ENCODE results near the gene COL24A1. TPM values are rescaled to one million over a fixed set of nuclear protein-coding genes. Genes with fewer than 3 reads are reported as not detected.
A peak's percentile ranks its signal among the peaks of the same experiment; 100 is the strongest.

COL24A1 gene
- total and polyA plus RNA-seq, 2 experiments from 2014 or later, result 0.32 to 0.54 TPM

DNA sequence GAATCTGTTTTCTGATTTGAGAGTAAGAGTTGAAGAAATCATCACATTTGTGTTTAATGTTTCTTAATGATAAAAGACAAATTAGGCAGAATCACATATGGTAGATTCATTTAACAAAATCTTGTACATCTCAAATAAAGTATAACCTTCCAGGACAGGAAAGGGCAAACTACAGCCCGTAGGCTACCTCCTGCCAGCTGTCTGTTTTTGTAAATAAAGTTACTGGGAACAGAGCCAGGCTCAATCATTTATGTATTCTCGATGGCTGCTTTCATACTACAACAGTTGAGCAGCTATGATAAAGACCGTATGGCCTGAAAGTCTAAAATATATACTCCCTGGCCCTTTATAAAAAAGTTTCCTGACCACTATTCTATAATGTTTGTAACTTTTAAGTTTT lies 204.1 kb downstream of the COL24A1 start:
- TF ChIP-seq, protein P1, sequence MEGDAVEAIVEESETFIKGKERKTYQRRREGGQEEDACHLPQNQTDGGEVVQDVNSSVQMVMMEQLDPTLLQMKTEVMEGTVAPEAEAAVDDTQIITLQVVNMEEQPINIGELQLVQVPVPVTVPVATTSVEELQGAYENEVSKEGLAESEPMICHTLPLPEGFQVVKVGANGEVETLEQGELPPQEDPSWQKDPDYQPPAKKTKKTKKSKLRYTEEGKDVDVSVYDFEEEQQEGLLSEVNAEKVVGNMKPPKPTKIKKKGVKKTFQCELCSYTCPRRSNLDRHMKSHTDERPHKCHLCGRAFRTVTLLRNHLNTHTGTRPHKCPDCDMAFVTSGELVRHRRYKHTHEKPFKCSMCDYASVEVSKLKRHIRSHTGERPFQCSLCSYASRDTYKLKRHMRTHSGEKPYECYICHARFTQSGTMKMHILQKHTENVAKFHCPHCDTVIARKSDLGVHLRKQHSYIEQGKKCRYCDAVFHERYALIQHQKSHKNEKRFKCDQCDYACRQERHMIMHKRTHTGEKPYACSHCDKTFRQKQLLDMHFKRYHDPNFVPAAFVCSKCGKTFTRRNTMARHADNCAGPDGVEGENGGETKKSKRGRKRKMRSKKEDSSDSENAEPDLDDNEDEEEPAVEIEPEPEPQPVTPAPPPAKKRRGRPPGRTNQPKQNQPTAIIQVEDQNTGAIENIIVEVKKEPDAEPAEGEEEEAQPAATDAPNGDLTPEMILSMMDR (IDR thresholded peaks at IDR 0.05; ENCODE audit: low read depth, low read length), result no peak
- H3K4me3 ChIP-seq, result no peak overlapping the region
- no peak for DNase-seq (ENCODE audit: low read depth in 1 of 2, low spot score in 1 of 2)

DNA sequence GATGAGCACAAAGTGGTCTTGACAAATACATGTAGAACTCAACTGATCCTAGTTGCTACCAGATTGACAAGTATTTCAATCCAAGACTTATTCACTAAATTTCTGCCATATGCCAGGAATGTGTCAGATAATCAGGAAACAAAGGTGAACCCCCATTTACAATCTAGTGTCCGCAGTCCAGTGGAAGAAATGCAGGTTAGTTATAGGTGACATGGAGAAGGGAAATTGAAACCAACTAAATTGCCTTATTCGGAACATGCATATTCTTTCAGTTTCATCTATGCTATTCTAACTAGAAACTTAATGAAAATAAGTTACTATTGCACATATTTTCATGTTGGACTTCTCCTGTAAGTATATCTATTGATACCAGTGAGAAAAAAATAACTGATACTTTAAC lies 209.4 kb downstream of the COL24A1 start:
- Histone ChIP-seq H3K9me3 (ENCODE audit: low read depth) (no peaks in the 10 kb centered on the region), H3K27ac (no peak overlapping the region), H3K4me1 (ENCODE audit: low read depth) (no peaks in the 10 kb centered on the region), H3K27me3 (peaks cover under 1% of the 10 kb centered on the region), H3K36me3 (no peaks in the 10 kb centered on the region), H3K4me3 (no peak overlapping the region)
- DNase-seq (ENCODE audit: low read depth in 1 of 2, low spot score in 1 of 2), result no peak
- TF ChIP-seq, protein P1 (IDR thresholded peaks at IDR 0.05; ENCODE audit: low read depth, low read length), result no peak

More for the DNA sequence above, 204.1 kb downstream of the COL24A1 start:
- Histone ChIP-seq H3K4me1 (ENCODE audit: low read depth) (no peaks in the 10 kb centered on the region), H3K9me3 (ENCODE audit: low read depth) (no peaks in the 10 kb centered on the region), H3K27me3 (peaks cover 3% of the 10 kb centered on the region), H3K36me3 (no peaks in the 10 kb centered on the region), H3K27ac (no peak overlapping the region)

GRCh38 chr1:85943945-85944344 lies 212.6 kb downstream of the COL24A1 start:
- TF ChIP-seq, protein P1 (IDR thresholded peaks at IDR 0.05; ENCODE audit: low read depth, low read length), result no peak
- DNase-seq (ENCODE audit: low read depth in 1 of 2, low spot score in 1 of 2), result no peak
- no peaks in the 10 kb centered on the region for H3K36me3 ChIP-seq
- H3K27ac ChIP-seq, result no peak overlapping the region
- H3K4me3 ChIP-seq, result no peak overlapping the region
- no peaks in the 10 kb centered on the region for H3K27me3 ChIP-seq
- H3K9me3 ChIP-seq (ENCODE audit: low read depth), result no peaks in the 10 kb centered on the region
- no peaks in the 10 kb centered on the region for H3K4me1 ChIP-seq (ENCODE audit: low read depth)

- Histone ChIP-seq H3K9me3 (ENCODE audit: low read depth) (no peaks in the 10 kb centered on the region), H3K27me3 (no peaks in the 10 kb centered on the region), H3K27ac (no peak overlapping the region), H3K4me3 (no peak overlapping the region), H3K4me1 (ENCODE audit: low read depth) (no peaks in the 10 kb centered on the region), H3K36me3 (no peaks in the 10 kb centered on the region)
- TF ChIP-seq, protein P1 (IDR thresholded peaks at IDR 0.05; ENCODE audit: low read depth, low read length), result no peak
- DNase-seq (ENCODE audit: low read depth in 1 of 2, low spot score in 1 of 2), result no peak
Measured at GRCh38 chr1:85943526-85943925, 213.0 kb downstream of the COL24A1 start.

DNA sequence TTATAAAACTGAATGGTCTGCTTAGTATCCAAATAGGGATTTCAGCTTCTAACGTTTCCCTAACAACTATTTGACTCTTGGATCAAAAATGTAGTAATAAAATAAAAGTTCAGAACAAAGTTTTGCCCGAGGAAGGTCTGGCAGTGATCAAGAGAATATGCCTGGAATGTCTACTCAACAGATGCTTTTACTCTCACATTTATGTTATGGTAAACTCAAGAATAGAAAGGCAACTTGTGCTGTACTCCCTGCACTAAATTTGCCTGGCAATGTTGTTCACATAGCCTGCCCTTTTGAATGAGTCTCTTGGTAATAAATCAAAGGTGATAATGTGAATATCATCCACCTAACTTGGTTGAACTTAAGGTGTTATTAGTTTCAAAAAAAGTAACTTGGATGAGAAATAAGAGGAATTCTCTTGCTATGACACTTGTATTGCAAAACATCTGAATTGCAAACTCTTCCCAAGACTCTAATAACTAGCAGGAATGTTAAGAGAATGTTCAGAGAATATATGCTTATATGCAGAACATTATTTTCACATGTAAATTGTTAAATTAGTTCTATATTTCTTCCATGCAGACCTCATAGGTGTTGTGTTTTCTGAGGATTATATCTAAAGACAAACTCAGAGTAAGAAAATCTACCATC lies 215.8 kb downstream of the COL24A1 start:
- peak in 1 of 2 donors; percentile 3 for DNase-seq (ENCODE audit: low read depth in 1 of 2, low spot score in 1 of 2)
- Histone ChIP-seq H3K4me1 (ENCODE audit: low read depth) (no peaks in the 10 kb centered on the region), H3K9me3 (ENCODE audit: low read depth) (no peaks in the 10 kb centered on the region), H3K36me3 (no peaks in the 10 kb centered on the region), H3K27ac (no peak overlapping the region), H3K4me3 (no peak overlapping the region), H3K27me3 (no peaks in the 10 kb centered on the region)
- TF ChIP-seq, protein P1 (IDR thresholded peaks at IDR 0.05; ENCODE audit: low read depth, low read length), result no peak
